ENCODE measurements around the gene DCTN4.

The DCTN4 gene

GRCh38 chr5:150740992-150741391, 17.8 kb downstream of the DCTN4 start:
- no peak for DNase-seq (ENCODE audit: low read depth in 2 of 2)
- TF ChIP-seq CTCF (IDR thresholded peaks at IDR 0.05; ENCODE audit: low read depth, low read length), result no peak
- no peak overlapping the region for H3K4me3 ChIP-seq (replicated peaks in 1 of 2; ENCODE audit: low read depth in 2 of 2, low read length in 2 of 2)

- no peak overlapping the region for H3K4me3 ChIP-seq (replicated peaks in 1 of 2; ENCODE audit: low read depth in 2 of 2, low read length in 2 of 2)
- TF ChIP-seq CTCF (IDR thresholded peaks at IDR 0.05; ENCODE audit: low read depth, low read length), result no peak
- no peak for DNase-seq (ENCODE audit: low read depth in 2 of 2)
Observed at GRCh38 chr5:150738862-150739261, 20.0 kb downstream of the DCTN4 start.

GRCh38 chr5:150734579-150735384, 24.0 kb downstream of the DCTN4 start:
- DNase-seq (ENCODE audit: low read depth in 2 of 2), result no peak
- no peak overlapping the region for H3K4me3 ChIP-seq (replicated peaks in 1 of 2; ENCODE audit: low read depth in 2 of 2, low read length in 2 of 2)
- no peak for TF ChIP-seq CTCF (IDR thresholded peaks at IDR 0.05; ENCODE audit: low read depth, low read length)

- TF ChIP-seq CTCF (IDR thresholded peaks at IDR 0.05; ENCODE audit: low read depth, low read length), result no peak
- no peak for DNase-seq (ENCODE audit: low read depth in 2 of 2)
Observed at GRCh38 chr5:150731669-150732242, 27.1 kb downstream of the DCTN4 start.

GRCh38 chr5:150729859-150730258, 29.0 kb downstream of the DCTN4 start:
- TF ChIP-seq CTCF (IDR thresholded peaks at IDR 0.05; ENCODE audit: low read depth, low read length), result no peak
- H3K4me3 ChIP-seq (replicated peaks in 1 of 2; ENCODE audit: low read depth in 2 of 2, low read length in 2 of 2), result no peak overlapping the region
- DNase-seq (ENCODE audit: low read depth in 2 of 2), result no peak

More at GRCh38 chr5:150731669-150732242, 27.1 kb downstream of the DCTN4 start:
- no peak overlapping the region for H3K4me3 ChIP-seq (replicated peaks in 1 of 2; ENCODE audit: low read depth in 2 of 2, low read length in 2 of 2)

- TF ChIP-seq CTCF (IDR thresholded peaks at IDR 0.05; ENCODE audit: low read depth, low read length), result no peak
- DNase-seq (ENCODE audit: low read depth in 2 of 2), result peak in 1 of 2 donors; percentile 59
Observed at GRCh38 chr5:150723845-150724244, 35.0 kb downstream of the DCTN4 start.

More at GRCh38 chr5:150723845-150724244, 35.0 kb downstream of the DCTN4 start:
- H3K4me3 ChIP-seq (replicated peaks in 1 of 2; ENCODE audit: low read depth in 2 of 2, low read length in 2 of 2), result no peak overlapping the region

Data from cardiac fibroblast (primary cell).